Stimulated activated CD4-positive, alpha-beta T cell treated with anti-CD3 and anti-CD28 coated beads, TNF-alpha, amount 100 ng/mL, for 24 hours (primary cell): Measurements from ENCODE around the gene APOBEC3H.

Source experiments
- DNase-seq, 3 experiments: peaks; one replicate each; pipeline ENCODE4 v3.0.0-alpha.2; 2020; ENCODE audit warnings: low read depth in 3 of 3

APOBEC3H gene

DNA sequence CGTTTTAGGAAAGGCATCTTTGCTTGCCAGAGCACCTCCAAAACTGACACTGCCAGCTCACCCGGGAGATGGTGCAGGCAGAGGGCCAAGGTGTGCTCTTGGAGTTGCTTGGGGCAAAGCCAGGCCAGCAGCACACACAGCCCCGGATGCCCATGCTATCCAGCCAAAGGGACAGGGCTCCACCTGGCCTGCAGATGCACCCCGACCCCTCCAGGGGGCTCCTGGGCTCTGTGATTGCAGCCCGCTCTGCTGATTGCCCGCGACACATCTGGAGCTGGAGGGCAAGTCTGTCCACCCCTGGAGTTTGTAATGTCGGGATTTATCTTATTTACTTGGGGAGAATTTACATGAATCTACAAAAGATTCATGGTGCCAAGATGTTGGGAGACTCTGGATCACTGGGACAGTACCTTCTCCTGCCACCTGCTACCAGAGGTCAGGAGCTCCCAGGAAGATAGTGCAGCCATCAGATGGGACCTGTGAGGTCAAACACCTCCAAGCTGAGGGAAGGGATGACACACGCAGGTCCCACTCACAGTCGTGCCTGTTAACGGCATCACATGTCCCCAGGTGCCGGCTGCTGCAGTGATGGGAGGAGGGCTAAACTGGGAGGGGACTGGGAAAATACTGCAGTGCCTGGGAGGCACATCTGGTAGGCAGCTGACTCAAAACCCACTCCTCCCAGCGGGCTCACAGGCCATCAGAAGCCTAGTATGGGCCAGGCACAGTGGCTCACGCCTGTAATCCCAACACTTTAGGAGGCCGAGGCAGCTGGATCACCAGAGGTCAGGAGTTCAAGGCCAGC lies 38.2 kb downstream of the APOBEC3H start:
- DNase-seq: peak in 1 of 3 experiments; percentile 43

DNA sequence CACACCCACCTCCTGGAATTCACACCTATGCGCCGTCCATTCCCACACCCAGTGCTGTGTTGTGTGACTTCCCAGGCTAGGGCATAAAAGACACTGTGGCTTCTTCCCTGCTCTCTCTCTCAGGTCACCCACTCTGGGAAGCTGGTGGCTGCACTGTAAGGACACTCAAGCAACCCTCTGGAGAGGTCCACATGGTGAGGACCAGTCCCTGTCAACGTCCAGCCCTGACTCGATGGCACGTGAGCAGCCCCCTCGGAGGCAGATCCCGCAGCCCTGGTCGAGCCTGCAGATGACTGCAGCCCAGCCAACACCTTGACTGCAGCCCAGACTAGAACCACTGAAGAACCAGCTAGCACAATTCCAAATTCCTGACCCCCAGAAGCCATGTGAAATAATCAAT lies 39.3 kb downstream of the APOBEC3H start:
- DNase-seq: no peak

DNA sequence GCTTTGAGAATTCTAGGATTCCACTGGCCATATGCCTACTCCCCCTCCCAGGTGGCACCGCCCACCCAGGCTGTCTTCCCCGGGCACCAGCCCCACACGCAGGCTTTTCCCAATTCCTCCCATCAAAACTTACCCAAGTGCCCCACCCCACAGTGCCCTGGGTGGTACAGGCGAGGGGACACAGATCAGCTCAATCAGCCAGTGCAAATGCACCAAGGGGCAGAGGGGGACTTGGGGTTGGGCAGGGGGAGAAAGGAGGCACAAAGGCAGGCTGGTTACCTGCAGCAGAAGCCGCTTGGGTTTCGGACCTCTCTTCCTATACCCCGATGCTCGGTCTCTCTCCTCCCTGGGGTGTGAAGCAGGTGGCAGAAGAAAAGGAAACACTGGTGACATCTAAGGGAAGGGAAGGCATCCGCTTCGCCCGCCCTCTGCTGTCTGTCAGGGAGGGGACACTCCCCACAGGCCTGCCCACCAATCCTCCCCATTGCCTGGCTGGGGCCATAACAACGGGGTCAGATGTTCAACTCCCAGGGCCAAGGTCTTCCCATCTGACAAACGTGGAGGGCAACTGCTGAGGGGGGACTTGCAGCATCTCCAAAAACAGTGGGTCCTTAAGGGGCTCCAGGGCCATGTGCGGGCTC lies 41.4 kb downstream of the APOBEC3H start:
- no peak for DNase-seq

DNA sequence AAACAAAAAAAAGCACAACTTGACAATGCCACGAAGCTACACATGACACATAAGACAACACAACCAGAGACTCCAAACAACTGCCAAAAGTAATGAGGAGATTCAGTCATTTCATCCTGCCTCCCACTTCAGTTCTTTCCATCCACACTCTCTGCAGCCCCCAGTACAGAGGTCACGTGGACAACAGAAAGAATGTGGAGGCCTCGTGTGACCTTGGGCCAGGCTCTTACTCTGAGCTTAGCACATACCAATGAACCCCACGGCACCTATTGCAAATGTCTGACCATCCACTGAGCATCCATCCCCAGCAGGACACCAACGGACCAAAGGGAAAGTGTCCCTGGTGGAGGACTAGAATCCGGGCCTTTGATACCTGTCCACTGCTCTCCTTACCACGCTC lies 42.9 kb downstream of the APOBEC3H start:
- no peak for DNase-seq

DNA sequence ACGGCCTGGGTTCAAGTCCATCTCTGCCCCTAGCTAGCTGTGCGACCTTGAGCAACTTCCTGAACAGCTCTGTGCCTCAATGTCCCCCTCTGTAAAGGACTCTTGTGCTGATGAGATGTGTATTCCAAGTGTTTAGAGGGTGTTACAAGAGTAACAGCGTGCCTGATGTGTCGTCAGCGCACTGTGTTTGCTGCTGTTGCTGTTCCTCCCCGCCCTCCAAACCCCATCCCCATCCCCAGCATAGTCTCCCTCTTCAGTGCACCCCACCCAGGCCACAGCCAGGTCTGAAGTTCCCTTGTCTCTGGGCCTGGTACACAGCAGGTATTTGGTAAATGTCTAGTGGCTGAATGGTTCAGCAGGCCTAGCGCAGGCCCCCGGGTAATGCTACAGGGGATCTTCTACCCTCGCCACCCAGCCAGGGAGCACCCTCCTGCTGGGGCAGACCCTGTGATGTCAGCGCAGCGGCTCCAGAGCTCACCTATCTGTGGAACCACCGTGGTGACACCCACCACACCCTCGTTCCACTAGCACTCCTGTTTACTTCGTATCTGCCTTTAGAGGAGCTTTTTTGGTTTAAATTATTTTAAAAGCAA lies 45.1 kb downstream of the APOBEC3H start:
- no peak for DNase-seq

DNA sequence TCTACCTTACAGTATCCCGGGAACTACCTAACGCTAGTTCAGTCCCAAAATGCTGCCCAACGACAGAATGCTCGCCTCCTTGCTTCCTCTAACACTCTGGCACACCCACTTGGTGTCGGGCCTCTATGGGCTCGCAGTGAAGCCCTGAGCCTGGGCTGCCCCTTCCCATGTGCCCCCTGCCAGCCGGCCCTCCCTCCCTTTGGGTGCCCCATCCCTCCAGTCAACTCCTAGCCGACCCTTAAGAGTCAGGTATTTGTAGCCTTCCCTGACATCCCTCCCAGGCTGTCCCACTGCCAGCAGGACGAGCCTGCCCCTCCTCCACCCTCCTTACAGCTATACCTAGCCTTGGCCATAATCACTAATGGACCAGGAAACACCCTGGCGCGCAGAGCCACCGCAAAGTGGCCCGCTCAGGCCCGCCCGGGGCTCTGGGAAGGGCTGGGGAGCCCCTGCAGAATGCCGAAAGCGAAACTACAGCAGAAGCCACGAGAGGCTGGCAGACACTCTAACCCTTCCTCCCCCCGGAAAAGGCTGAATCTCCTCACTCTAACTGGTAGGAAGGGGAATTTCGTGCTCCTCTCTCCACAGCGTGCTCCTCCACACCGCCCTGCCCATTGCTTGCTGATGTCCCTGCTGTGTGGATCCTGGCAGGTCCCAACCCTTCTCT lies 47.2 kb downstream of the APOBEC3H start:
- peak in 1 of 3 experiments; percentile 45 for DNase-seq

DNA sequence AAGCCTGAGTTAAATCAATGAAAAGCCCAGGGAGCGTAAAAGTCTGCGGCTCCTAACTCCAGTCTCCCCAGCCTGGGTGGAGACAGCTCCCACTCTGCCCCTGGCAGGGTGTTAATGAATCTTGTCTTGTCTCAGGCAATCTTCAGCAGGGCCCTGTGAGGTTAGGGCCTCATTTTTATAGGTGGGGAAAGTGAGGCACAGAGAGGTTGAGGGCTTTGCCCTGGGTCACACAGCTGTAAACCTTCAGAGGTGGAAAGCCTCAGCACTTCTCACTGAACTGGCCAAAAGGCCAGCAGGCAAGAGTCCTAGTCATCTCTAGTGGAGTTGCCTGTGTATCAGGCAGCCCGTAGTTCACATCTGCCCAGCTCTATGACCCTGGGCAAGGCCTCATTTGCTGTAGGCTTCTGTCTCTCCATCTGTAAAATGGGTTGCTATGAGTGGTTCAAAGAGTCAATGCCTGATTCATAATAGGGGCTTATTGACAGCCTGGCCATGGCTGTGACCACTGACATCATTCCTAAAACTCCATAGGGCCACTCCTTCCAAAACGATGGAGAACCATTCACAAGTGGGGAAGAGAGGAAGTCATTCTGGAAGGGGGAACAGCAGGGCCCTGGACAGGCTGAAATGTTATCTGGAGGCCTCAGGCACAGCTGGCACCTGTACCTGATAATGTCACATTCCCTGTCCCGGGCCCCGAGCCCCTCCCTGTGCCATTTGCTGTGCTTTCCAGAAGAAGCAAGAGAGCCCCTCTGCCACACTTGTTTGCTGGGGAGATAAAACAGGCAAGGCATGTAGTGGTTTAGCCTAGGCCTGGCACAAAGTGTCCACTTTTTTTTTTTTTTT lies 49.4 kb downstream of the APOBEC3H start:
- DNase-seq: no peak

DNA sequence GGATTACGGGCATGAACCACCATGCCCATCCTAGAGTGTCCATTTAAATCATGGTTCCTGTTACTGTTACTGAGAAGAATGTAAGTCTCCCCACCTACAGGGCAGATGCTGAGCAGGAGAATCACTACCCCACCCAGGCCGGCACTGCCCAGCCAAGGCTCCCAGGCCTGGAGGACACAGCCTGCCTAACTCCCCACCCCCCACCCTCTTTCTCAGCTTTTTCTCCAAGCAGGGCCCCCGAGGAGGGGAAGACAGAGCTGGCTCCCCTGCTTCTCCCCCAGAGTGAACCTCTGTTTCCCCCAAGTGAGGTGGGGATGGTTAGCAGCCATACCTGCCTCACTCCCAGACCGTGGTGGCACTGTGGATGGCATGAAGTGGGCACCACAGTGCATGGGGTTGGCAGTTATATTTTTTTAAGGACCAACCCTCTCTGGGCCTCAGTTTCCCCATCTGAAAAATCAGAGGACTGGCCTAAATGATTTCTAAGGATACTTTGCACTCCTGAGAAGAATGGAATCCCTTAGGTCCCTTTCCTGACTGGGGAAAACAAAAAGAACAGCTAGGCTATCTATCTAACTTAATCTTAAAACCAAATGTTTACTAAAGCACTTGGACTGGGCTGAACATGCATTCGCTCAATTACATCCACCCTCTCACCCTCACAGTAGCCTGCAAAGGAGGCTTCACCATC lies 50.4 kb downstream of the APOBEC3H start:
- no peak for DNase-seq

DNA sequence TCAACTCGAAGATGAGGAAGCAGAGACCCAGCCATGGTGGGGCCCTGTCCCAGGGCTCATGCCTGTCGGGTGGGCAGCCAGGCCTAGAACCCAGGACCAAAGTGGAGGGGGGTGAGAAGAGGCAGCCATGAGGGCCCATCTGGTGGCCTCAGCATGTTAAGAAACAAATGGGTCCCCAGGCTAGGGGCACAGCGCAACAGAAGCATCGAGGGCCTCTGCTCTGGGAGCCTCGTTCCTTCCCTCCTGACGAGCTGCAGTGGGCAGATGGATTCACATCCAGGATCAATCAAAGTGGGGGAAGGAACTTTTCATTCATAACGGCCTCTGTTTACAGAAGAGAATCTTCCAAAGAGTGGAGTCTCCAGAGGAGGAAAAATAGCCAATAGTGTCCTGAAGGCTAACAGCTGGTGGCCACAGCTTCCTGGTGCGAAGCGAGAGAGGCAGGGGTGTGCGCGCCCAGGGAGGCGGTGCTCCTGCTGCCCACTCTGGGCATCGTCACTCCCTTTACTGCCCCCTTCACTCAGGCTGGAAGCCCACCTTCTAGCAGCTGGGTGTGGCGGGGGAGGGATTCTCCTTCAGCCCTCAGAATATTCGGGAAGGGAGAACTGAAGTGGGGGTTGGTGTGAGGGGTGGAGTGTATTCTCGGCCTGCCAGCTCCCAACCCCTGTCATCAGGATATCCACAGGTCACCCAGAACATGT lies 51.1 kb downstream of the APOBEC3H start:
- no peak for DNase-seq

DNA sequence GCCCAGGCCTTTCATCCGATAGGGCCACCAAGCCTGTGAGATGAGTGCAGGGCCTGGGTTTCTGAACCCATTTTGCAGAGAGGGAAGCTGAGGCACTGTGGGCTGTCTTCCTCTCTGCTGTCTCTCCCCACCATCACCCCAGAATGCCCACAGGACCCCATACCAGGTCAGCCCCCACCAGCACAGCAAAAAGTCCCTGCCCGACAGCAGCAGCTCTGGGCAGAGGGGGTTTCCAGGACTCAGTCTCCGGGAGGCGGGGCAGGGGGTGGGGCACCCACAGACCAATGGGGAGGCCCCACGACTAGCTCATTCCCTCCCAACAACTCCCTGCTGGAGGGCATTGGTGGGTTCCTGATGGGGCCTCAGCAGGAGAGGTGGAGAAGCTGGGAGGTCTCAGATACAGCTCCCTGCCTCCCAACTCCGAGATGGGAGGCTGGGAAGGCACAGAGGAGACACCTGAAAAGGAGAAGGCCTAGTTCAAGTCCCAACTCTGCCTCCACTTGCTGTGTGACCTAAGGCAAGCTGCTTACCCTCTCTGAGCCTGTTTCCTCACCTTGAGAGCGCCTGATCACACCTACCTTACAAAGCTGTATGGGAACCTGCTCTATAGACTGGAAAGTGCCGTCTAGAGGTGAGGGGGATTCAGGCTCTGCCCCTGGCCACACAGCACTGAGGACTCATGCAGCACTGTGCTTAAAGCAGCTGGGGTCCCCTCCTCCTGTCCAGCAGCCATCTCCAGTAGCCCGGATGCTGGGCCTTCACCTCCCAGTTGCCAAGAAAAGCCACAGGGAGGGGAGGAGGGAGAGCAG lies 51.9 kb downstream of the APOBEC3H start:
- DNase-seq: peak; percentile 44 to 68 (median 46)

DNA sequence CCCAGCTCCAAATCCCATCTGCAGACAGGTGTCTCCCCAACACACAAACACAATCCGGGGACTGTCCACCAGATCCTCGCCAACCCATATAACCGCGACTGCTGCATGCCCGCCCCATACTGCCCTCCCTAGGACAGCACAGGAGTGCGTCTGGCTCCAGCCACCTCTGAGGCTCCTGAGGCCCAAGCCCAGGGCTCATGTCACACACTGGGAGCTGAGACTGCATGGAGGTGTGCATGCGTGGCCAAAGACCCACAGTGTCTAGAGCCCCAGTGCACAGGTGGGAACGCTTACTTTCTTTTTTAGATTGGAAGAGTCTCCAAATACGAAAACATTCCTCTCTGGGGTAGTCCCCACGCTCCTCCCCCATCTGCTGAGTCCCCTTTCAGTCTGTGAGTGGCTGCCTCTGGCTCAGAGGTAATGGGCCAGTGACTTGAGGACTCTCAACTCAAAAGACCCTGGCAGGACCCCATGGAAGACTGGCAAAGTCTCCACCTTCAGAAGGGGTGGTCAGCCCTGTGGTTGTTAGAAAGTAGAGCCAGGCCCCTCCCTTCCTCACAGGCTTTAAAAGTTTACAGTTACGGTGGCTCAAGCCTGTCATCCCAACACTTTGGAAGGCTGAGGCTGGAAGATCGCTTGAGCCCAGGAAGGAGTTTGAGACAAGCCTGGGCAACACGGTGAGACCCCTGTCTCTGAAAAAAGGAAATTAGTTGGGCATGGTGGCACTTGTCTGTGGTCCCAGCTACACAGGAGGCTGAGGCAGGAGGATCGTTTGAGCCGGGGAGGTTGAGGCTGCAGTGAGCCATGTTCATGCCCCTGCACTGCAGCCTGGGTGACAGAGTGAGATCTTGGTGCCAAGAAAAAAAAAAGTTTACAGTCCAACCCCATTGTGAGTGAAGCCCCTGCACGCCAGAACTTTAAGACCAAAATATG lies 53.1 kb downstream of the APOBEC3H start:
- no peak for DNase-seq

DNA sequence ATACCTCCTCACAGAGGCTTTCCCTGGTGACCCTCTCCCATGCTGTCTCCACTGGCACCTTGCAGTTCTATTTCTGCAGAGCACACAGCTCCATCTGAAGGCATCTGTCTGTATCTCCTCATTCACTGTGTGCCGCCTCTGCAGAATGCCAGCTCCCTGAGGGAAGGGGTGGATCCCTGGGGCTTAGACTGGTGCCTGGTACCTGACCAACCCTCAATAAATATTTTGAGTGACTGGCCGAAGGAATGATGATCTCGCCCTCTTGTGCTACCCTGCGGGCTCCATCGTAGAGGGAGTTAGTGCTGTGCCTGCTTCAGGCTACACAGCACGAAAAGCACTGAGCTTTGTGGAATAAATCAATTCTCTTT lies 53.8 kb downstream of the APOBEC3H start:
- DNase-seq: no peak

DNA sequence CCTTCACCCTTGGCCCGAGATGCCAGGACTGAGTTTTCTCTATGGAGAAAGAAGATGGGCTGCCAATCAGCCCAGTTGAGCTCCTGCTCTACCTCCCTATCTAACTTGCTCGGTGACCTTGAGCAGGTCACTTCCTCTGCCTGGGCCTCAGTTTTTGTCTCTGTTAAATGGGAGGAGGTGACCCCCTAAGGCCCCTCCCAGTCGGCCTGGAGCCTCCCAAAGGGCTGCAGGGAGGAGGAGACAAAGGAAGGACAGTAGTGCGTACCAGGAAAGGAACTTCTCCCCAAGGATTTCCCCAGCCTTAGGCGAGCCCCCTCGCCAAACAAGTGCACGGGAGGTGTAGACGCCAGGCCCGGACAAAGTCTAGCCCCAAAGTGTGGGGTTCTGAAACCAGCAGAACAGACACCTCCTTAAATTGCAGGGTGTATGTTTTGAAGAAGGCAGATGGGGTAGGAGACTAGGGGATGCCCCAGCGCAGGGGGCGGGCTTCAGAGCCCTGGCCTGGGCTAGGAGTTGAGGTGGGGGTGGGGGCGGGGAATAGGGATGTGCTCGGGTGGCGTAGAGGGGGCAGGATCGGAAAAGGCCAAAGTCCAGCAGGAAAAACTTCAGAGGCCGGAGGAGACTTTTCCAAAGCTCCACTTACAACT lies 54.4 kb downstream of the APOBEC3H start:
- DNase-seq: no peak

DNA sequence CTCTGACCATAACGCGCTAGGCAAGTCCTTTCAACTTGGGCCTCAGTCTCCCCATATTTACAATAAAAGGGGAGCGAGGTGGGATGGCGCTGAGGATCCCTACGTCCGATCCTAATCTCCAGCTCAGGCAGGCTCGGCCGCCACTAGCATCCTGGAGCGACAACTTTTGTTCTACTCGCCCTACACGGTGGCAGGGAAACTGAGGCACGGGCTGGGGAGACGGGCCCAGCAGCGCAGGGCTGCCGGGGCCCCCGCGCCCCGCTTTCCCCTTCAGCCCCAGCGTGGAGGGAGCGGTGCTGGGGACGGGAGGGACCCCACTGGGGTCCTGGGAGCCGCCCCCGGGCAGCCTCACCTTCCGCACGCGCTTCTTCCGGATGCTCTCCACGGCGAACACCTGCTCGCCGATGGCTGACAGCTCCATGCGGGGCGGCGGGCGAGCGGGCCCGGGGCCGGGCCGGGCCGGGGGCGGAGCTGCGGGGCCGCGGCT lies 55.0 kb downstream of the APOBEC3H start:
- no peak for DNase-seq

DNA sequence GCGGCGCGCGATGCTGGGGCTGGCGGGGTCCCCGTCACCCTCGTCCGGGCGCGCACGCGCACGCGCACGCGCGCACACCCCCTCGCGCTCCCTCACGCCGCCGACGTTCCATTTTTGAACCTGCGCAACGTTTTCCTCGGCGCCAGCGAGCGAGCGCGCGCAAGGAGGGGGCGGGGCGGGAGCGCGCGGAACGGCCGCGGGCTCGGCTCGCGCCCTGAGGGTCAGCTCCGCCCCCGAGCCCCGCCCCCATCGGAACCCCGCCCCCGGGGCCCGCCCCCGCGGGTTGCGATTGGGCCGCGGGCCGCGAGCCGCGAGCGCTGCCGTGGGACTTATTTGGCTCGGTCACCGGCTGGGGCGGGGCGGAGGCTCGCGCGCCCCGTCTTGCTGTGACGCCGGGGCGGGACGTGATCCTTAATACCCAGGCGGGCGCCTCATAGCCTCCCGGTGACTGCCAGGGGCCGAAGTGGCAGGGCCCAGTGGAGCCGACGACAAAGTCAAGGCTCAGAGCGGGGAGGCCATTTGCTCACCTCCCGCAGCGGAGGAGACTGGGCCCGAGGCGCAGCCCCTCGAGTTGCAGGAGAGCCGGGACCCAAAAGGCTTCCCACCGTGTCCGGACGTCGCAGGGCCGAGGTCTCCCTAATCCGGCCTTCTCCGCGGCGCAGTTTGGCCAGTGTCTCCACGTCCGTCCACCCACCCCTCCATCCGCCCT lies 55.6 kb downstream of the APOBEC3H start, which contains the start of gene CBX7:
TSS of gene CBX7 (minus strand) at position 170 of the 709 bp plus-strand sequence. CDS start 236 bp downstream, outside the sequence.
- peak; percentile 77 to 86 (median 82) for DNase-seq

DNA sequence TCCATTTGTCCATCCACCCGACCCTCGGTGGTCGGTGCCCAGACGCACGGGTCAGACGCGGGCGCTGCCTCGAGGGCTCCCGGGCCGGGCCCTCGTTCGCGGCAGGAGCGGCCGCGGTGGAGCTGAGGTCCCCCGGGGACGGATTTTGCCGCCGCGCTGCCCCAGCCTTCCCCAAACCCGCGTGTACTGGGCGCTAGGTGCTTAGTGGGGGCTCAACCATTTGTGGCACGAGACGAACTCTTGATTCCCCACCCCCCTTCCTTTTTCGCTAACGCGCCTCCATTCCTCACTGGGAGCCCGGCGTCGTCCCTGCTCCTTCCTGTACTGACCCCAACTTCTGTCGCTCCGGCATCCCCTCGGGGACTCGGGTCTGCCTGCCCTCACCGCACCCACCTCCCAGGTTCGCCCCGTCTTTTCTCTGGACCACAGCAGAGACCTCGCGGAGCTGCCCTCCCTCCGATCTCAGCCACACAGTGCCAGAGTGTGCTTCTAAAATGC lies 56.2 kb downstream of the APOBEC3H start:
- DNase-seq: no peak
